K562 (cell line): ENCODE results near the gene VPS41. TPM values are rescaled to one million over a fixed set of nuclear protein-coding genes. Genes with fewer than 3 reads are reported as not detected.

Source experiments
- ATAC-seq: fragments of 200-7000 bp; cut with Tn5 transposase; 3 replicates; pipeline ENCODE4 v1.9.1; 2020; ENCODE audit warnings: moderate library complexity
- BruUV-seq: library from RNA; stranded (reverse); fragments of 400-500 nt; replicated peaks from 2 replicates; lab custom pipeline; 2021; lab: Mats Ljungman, UMichigan
- CTCF ChIA-PET: fragments of 300-600 bp; formaldehyde crosslinking; extraction: SDS; loops from one replicate; lab custom pipeline; 2021; ENCODE audit warnings: low intra/inter-chr PET ratio; lab: Yijun Ruan, JAX
- POLR2A ChIA-PET: fragments of 300-600, 350-650 bp; sonication (Branson Sonifier 250); formaldehyde crosslinking; extraction: SDS; loops from one replicate; lab custom pipeline; 2021; ENCODE audit warnings: antibody characterized with exemption, inconsistent platforms; lab: Yijun Ruan, JAX
- DNase-seq, 4 experiments: peaks; one replicate each; pipeline versions ENCODE4 v3.0.0 to v3.0.0-alpha.2; 2011 to 2018; ENCODE audit warnings: low spot score in 3 of 4, mixed read lengths in 3 of 4; ENCODE audit errors: extremely low read depth in 1 of 4
- FAIRE-seq: peaks from 2 replicates; lab custom pipeline; 2011; peaks lifted over from hg19 to GRCh38; lab: Jason Lieb, UNC
- H2AFZ ChIP-seq: 2 replicates; pipeline ENCODE4 v1.6.0; 2011; ENCODE audit warnings: low read depth, low read length, control low read depth, inconsistent platforms
- H3K27ac ChIP-seq: fragments of 200-600 bp; 3 replicates; pipeline ENCODE4 v1.8.0; 2011; ENCODE audit warnings: low read depth, mild to moderate bottlenecking, control low read depth, inconsistent platforms, low read length, moderate library complexity, mixed read lengths; ENCODE audit errors: extremely low read depth
- H3K27me3 ChIP-seq, 2 experiments: fragments of 300-600 bp in 1 of 2; 2 replicates in 1 of 2; 3 replicates in 1 of 2; pipeline versions ENCODE4 v1.6.0 to v1.8.0; 2011; ENCODE audit warnings: inconsistent platforms in 2 of 2, low read length in 2 of 2, mild to moderate bottlenecking in 1 of 2, mixed read lengths in 1 of 2, moderate library complexity in 1 of 2; ENCODE audit not compliant: control insufficient read depth in 2 of 2, insufficient read depth in 2 of 2
- H3K36me3 ChIP-seq: fragments of 300-600 bp; 3 replicates; pipeline ENCODE4 v1.8.0; 2011; ENCODE audit warnings: mild to moderate bottlenecking, low read length, inconsistent platforms; ENCODE audit not compliant: control insufficient read depth, insufficient read depth
- H3K4me1 ChIP-seq, 2 experiments: fragments of 200-600 bp in 1 of 2; replicated peaks in 1 of 2; 2 replicates in 1 of 2; 3 replicates in 1 of 2; pipeline versions ENCODE4 v1.5.1 to v1.8.0; 2011; ENCODE audit warnings: inconsistent platforms in 2 of 2, low read length in 2 of 2, mild to moderate bottlenecking in 1 of 2, mixed read lengths in 1 of 2, moderate library complexity in 1 of 2; ENCODE audit not compliant: control insufficient read depth in 2 of 2, insufficient read depth in 2 of 2
- H3K4me2 ChIP-seq: 2 replicates; pipeline ENCODE4 v1.6.1; 2011; ENCODE audit warnings: low read length, control low read depth, inconsistent platforms, mixed read lengths; ENCODE audit not compliant: insufficient read depth
- H3K4me3 ChIP-seq: fragments of 200-600 bp; sonication (generic), shearing (Covaris generic); 2 replicates; pipeline ENCODE4 v1.5.1; 2016; ENCODE audit warnings: control low read depth, inconsistent platforms
- H3K79me2 ChIP-seq: fragments of 200-600 bp; 3 replicates; pipeline ENCODE4 v1.8.0; 2011; ENCODE audit warnings: low read length, inconsistent platforms; ENCODE audit not compliant: control insufficient read depth, insufficient read depth
- H3K9ac ChIP-seq, 2 experiments: 2 replicates each; pipeline versions ENCODE4 v1.6.0 to v1.6.1; 2011; ENCODE audit warnings: low read depth in 2 of 2, low read length in 2 of 2, control low read depth in 1 of 2, inconsistent platforms in 1 of 2, mild to moderate bottlenecking in 1 of 2, mixed read lengths in 1 of 2; ENCODE audit not compliant: insufficient read depth in 1 of 2
- H3K9me1 ChIP-seq: one replicate; pipeline ENCODE4 v1.6.0; 2011; ENCODE audit warnings: inconsistent platforms, mild to moderate bottlenecking, low read length, moderate library complexity; ENCODE audit not compliant: control insufficient read depth, insufficient read depth
- H3K9me3 ChIP-seq: replicated peaks from 2 replicates; pipeline ENCODE4 v1.5.1; 2011; ENCODE audit warnings: low read depth, low read length, inconsistent platforms; ENCODE audit not compliant: control insufficient read depth, insufficient read depth
- H4K20me1 ChIP-seq: replicated peaks from 2 replicates; pipeline ENCODE4 v1.6.1; 2011; ENCODE audit warnings: low read length, inconsistent platforms, mixed read lengths; ENCODE audit not compliant: control insufficient read depth, insufficient read depth
- NRF1 ChIP-seq, 2 experiments: fragments of 450-650 bp; IDR thresholded peaks in 1 of 2; conservative IDR thresholded peaks in 1 of 2; 2 replicates each; pipeline ENCODE4 v1.6.1; 2014; ENCODE audit warnings: mild to moderate bottlenecking in 2 of 2
- ZNF232 ChIP-seq: sonication (generic); formaldehyde crosslinking; IDR thresholded peaks from 2 replicates; pipeline ENCODE4 v1.8.0; 2022; ENCODE audit warnings: mild to moderate bottlenecking, missing genetic modification reagents
- ZNF830 ChIP-seq: fragments of 250-450 bp; sonication (Bioruptor Pico); IDR thresholded peaks from 2 replicates; pipeline ENCODE4 v1.5.0; 2021; ENCODE audit warnings: mild to moderate bottlenecking
- WGBS: fragments of 100-300 bp; shearing (Covaris generic); methylation state at CpG from one replicate; pipeline ENCODE4 v1.1.6; 2016; ENCODE audit warnings: low coverage, mixed read lengths; ENCODE audit not compliant: insufficient coverage; ENCODE audit errors: missing lambda C conversion rate; 5-methylcytosine and 5-hydroxymethylcytosine counted together
- in situ Hi-C: fragments of 300-500 bp; cut with MboI; formaldehyde crosslinking; loops from 4 replicates; pipeline ENCODE4 v1.15.0; 2018; ENCODE audit warnings: inconsistent platforms, mixed read lengths
- intact Hi-C: fragments of 100-400 bp; cut with micrococcal nuclease; formaldehyde crosslinking; loops from 2 replicates; pipeline ENCODE4 v1.14.2; 2022
- polyA plus RNA-seq, 8 experiments: library from polyadenylated mRNA; depleted of rRNA in 4 of 8; stranded (reverse) in 5 of 8; unstranded in 3 of 8; fragments of >200 nt; fragmentation: Nextera tagmentation in 2 of 8; fragmentation: Illumina TruSeq in 1 of 8; extraction: Ambion mirVana in 2 of 8; extraction: Trizol in 1 of 8; gene quantifications; 2 replicates each; pipeline versions ENCODE4 v1.2.1 to v1.2.3, GENCODE V29; 2011 to 2014; ENCODE audit warnings: inconsistent platforms in 1 of 8, missing spikeins in 1 of 8
- total RNA-seq, 7 experiments: library from RNA; depleted of rRNA in 6 of 7; stranded (reverse); fragments of >200 nt in 6 of 7; fragmentation: Illumina TruSeq in 2 of 7; extraction: Trizol in 2 of 7; gene quantifications; 2 replicates each; pipeline versions ENCODE4 v1.2.1 to v1.2.3, GENCODE V29; 2011 to 2021; ENCODE audit warnings: low replicate concordance in 1 of 7
- TF ChIP-seq, protein P1 (sequence below), 2 experiments: fragments of 450-650 bp; conservative IDR thresholded peaks; 2 replicates each; pipeline ENCODE4 v1.6.1; 2017; ENCODE audit warnings: mild to moderate bottlenecking in 2 of 2, moderate library complexity in 2 of 2
- TF ChIP-seq, protein P2 (sequence below): fragments of 450-650 bp; conservative IDR thresholded peaks from 2 replicates; pipeline ENCODE4 v1.6.1; 2016; ENCODE audit warnings: missing genetic modification characterization, low read depth, mild to moderate bottlenecking, missing compliant biosample characterization, moderate library complexity
- TF ChIP-seq, protein P3 (sequence below): sonication (generic); formaldehyde crosslinking; IDR thresholded peaks from 2 replicates; pipeline ENCODE4 v1.8.1; 2023; ENCODE audit warnings: mild to moderate bottlenecking, missing genetic modification reagents
- TF ChIP-seq, protein P4 (sequence below), 3 experiments: IDR thresholded peaks in 2 of 3; conservative IDR thresholded peaks in 1 of 3; 2 replicates each; pipeline ENCODE4 v1.5.1; 2011 to 2012; ENCODE audit warnings: low read length in 3 of 3, mild to moderate bottlenecking in 3 of 3, control low read depth in 2 of 3, improper control_type of control experiment in 1 of 3, inconsistent platforms in 1 of 3, low read depth in 1 of 3, mixed read lengths in 1 of 3, moderate library complexity in 1 of 3; ENCODE audit not compliant: insufficient read depth in 2 of 3
- TF ChIP-seq, protein P5 (sequence below), 2 experiments: fragments of 450-650 bp in 1 of 2; sonication (generic) in 1 of 2; formaldehyde crosslinking in 1 of 2; IDR thresholded peaks in 1 of 2; conservative IDR thresholded peaks in 1 of 2; 2 replicates each; pipeline versions ENCODE4 v1.6.1 to v1.8.1; 2016 to 2023; ENCODE audit warnings: mild to moderate bottlenecking in 2 of 2, moderate library complexity in 2 of 2, inconsistent platforms in 1 of 2, missing genetic modification reagents in 1 of 2

The VPS41 gene
- total and polyA plus RNA-seq, 9 of the 15 experiments (the other 6 are each of a cell fraction or from before 2014, with no cell fraction given) = 17.7 to 46.8 (median 32.1) TPM

DNA sequence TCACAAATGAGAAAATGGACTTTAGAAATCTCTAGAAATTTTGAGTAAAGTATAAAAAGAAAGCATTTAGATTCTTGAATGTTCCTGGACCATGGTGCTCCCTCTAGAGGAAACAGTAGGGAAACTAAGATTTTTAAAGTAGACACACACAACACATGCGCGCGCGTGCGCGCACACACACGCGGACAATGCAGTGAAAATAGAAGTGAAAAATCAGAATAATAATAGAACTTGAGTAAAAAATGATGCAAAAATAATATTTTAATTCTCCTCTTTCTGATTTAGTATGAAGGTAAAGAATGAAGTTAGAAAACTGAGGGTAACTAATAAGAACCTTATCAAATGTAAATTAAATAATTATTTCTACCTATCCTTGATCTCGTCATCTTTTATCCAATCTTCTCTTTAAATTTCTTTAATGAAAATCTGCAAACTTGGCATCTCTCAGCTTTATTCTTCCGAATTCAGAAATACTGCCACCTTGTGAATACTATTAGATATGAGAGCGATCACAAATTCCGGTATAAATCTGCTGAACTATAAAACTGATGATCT, 160.9 kb downstream of the VPS41 start:
- no peak for FAIRE-seq
- CTCF ChIA-PET = no interaction called here

More for the DNA sequence above, 160.9 kb downstream of the VPS41 start:
- H3K9me3 ChIP-seq = no peaks in the 10 kb centered on the region
- DNase-seq (peak in 2 of 4 experiments; percentile 14 to 20), ATAC-seq (no peak; the same call in 2 of the 3 replicates)
- H3K4me2 ChIP-seq = no peak overlapping the region
- TF ChIP-seq ZNF232 (CRISPR knock-in tag) (no peak), ZNF830 (CRISPR knock-in tag) (no peak), NRF1 (conservative IDR thresholded peaks at IDR 0.05 in 1 of 2, IDR thresholded peaks at IDR 0.05 in 1 of 2) (no peak)
- TF ChIP-seq, protein P1, sequence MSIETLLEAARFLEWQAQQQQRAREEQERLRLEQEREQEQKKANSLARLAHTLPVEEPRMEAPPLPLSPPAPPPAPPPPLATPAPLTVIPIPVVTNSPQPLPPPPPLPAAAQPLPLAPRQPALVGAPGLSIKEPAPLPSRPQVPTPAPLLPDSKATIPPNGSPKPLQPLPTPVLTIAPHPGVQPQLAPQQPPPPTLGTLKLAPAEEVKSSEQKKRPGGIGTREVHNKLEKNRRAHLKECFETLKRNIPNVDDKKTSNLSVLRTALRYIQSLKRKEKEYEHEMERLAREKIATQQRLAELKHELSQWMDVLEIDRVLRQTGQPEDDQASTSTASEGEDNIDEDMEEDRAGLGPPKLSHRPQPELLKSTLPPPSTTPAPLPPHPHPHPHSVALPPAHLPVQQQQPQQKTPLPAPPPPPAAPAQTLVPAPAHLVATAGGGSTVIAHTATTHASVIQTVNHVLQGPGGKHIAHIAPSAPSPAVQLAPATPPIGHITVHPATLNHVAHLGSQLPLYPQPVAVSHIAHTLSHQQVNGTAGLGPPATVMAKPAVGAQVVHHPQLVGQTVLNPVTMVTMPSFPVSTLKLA (conservative IDR thresholded peaks at IDR 0.05) = no peak
- TF ChIP-seq, protein P2, sequence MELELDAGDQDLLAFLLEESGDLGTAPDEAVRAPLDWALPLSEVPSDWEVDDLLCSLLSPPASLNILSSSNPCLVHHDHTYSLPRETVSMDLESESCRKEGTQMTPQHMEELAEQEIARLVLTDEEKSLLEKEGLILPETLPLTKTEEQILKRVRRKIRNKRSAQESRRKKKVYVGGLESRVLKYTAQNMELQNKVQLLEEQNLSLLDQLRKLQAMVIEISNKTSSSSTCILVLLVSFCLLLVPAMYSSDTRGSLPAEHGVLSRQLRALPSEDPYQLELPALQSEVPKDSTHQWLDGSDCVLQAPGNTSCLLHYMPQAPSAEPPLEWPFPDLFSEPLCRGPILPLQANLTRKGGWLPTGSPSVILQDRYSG (tag) = no peak
- TF ChIP-seq, protein P3, sequence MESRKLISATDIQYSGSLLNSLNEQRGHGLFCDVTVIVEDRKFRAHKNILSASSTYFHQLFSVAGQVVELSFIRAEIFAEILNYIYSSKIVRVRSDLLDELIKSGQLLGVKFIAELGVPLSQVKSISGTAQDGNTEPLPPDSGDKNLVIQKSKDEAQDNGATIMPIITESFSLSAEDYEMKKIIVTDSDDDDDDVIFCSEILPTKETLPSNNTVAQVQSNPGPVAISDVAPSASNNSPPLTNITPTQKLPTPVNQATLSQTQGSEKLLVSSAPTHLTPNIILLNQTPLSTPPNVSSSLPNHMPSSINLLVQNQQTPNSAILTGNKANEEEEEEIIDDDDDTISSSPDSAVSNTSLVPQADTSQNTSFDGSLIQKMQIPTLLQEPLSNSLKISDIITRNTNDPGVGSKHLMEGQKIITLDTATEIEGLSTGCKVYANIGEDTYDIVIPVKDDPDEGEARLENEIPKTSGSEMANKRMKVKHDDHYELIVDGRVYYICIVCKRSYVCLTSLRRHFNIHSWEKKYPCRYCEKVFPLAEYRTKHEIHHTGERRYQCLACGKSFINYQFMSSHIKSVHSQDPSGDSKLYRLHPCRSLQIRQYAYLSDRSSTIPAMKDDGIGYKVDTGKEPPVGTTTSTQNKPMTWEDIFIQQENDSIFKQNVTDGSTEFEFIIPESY (CRISPR knock-in tag) = peak; percentile 95
- TF ChIP-seq, protein P4, sequence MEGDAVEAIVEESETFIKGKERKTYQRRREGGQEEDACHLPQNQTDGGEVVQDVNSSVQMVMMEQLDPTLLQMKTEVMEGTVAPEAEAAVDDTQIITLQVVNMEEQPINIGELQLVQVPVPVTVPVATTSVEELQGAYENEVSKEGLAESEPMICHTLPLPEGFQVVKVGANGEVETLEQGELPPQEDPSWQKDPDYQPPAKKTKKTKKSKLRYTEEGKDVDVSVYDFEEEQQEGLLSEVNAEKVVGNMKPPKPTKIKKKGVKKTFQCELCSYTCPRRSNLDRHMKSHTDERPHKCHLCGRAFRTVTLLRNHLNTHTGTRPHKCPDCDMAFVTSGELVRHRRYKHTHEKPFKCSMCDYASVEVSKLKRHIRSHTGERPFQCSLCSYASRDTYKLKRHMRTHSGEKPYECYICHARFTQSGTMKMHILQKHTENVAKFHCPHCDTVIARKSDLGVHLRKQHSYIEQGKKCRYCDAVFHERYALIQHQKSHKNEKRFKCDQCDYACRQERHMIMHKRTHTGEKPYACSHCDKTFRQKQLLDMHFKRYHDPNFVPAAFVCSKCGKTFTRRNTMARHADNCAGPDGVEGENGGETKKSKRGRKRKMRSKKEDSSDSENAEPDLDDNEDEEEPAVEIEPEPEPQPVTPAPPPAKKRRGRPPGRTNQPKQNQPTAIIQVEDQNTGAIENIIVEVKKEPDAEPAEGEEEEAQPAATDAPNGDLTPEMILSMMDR (IDR thresholded peaks at IDR 0.05 in 2 of 3, conservative IDR thresholded peaks at IDR 0.05 in 1 of 3; ENCODE audit: insufficient read depth in 2 of 3, low read depth in 1 of 3, low read length in 3 of 3) = peak; percentile 20 to 32 (median 20); a peak in 3 of 6 replicates
- TF ChIP-seq, protein P5, sequence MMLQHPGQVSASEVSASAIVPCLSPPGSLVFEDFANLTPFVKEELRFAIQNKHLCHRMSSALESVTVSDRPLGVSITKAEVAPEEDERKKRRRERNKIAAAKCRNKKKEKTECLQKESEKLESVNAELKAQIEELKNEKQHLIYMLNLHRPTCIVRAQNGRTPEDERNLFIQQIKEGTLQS (IDR thresholded peaks at IDR 0.05) = 0 out of 2 replicates have a peak, but pooled peaks have one; percentile 36
- TF ChIP-seq, protein P5 (CRISPR knock-in tag; conservative IDR thresholded peaks at IDR 0.05) = no peak
- POLR2A ChIA-PET = no interaction called here
- no peak overlapping the region for H3K27ac ChIP-seq
- no peaks in the 10 kb centered on the region for H3K27me3 ChIP-seq
- H2AFZ ChIP-seq = no peak overlapping the region
- H3K9ac ChIP-seq = no peak overlapping the region
- no peaks in the 10 kb centered on the region for H3K4me1 ChIP-seq
- intact Hi-C loops (no loop called here), in situ Hi-C loops (no loop called here)
- no peaks in the 10 kb centered on the region for H4K20me1 ChIP-seq
- H3K36me3 ChIP-seq = peaks cover 9% of the 10 kb centered on the region; the same call in 2 of the 3 replicates
- BruUV-seq = no TSS peak
- 97% methylated on average over 12 of the region's 12 CpGs for WGBS
- H3K4me3 ChIP-seq = no peak overlapping the region
- no peaks in the 10 kb centered on the region for H3K79me2 ChIP-seq
- H3K9me1 ChIP-seq = no peaks in the 10 kb centered on the region
